ENCODE results near the gene GRHL1.
"Not testable (repeated sequence)": the region's sequence is repeated elsewhere in the genome, so short reads cannot be mapped to it uniquely, and the experiment has no call there.

The GRHL1 gene

GRCh38 chr2:9951522-9952285 is at the start of gene GRHL1:
GRHL1 (plus strand) TSS chr2:9951693; CDS start chr2:9951834, 141 bp downstream.
- DNase-seq (ENCODE audit: low read depth): peak; percentile 75

- no peak for DNase-seq (ENCODE audit: low read depth)
Observed at GRCh38 chr2:9905413-9905812, 46.1 kb upstream of the GRHL1 start.

GRCh38 chr2:9907402-9907801 is 44.1 kb upstream of the GRHL1 start:
- DNase-seq (ENCODE audit: low read depth): no peak

GRCh38 chr2:9908639-9909038 is 42.9 kb upstream of the GRHL1 start:
- no peak for DNase-seq (ENCODE audit: low read depth)

GRCh38 chr2:9909106-9909505 is 42.4 kb upstream of the GRHL1 start:
- DNase-seq (ENCODE audit: low read depth): no peak

GRCh38 chr2:9910699-9911098 is 40.8 kb upstream of the GRHL1 start:
- no peak for DNase-seq (ENCODE audit: low read depth)

GRCh38 chr2:9912468-9912867 is 39.0 kb upstream of the GRHL1 start:
- DNase-seq (ENCODE audit: low read depth): no peak

- DNase-seq (ENCODE audit: low read depth): peak; percentile 55
Observed at GRCh38 chr2:9914384-9915065, 37.0 kb upstream of the GRHL1 start.

GRCh38 chr2:9918275-9918674 is 33.2 kb upstream of the GRHL1 start:
- no peak for DNase-seq (ENCODE audit: low read depth)

GRCh38 chr2:9919512-9919911 is 32.0 kb upstream of the GRHL1 start:
- DNase-seq (ENCODE audit: low read depth): no peak

- DNase-seq (ENCODE audit: low read depth): not testable (repeated sequence)
Observed at GRCh38 chr2:9927020-9927419, 24.5 kb upstream of the GRHL1 start.

GRCh38 chr2:9937258-9937657 is 14.2 kb upstream of the GRHL1 start:
- no peak for DNase-seq (ENCODE audit: low read depth)

GRCh38 chr2:9937968-9938367 is 13.5 kb upstream of the GRHL1 start:
- DNase-seq (ENCODE audit: low read depth): no peak

GRCh38 chr2:9939587-9940485 is 11.7 kb upstream of the GRHL1 start:
- DNase-seq (ENCODE audit: low read depth): no peak

GRCh38 chr2:9941196-9941995 is 10.1 kb upstream of the GRHL1 start:
- DNase-seq (ENCODE audit: low read depth): peak; percentile 13

GRCh38 chr2:9941996-9942390 is 9.5 kb upstream of the GRHL1 start:
- DNase-seq (ENCODE audit: low read depth): no peak

GRCh38 chr2:9944330-9944758 is 7.1 kb upstream of the GRHL1 start:
- DNase-seq (ENCODE audit: low read depth): no peak

- no peak for DNase-seq (ENCODE audit: low read depth)
Observed at GRCh38 chr2:9945596-9945995, 5.9 kb upstream of the GRHL1 start.

- DNase-seq (ENCODE audit: low read depth): no peak
Observed at GRCh38 chr2:9946076-9946475, 5.4 kb upstream of the GRHL1 start.

- DNase-seq (ENCODE audit: low read depth): no peak
Observed at GRCh38 chr2:9946818-9947217, 4.7 kb upstream of the GRHL1 start.

- no peak for DNase-seq (ENCODE audit: low read depth)
Observed at GRCh38 chr2:9948721-9949120, 2.8 kb upstream of the GRHL1 start.
